CD4-positive, alpha-beta T cell treated with Interleukin-21 for 1 hour (primary cell): ENCODE results near the gene TTLL12.

Experiments
- DNase-seq: peaks from one replicate; pipeline ENCODE4 v3.0.0-alpha.2; 2020

TTLL12 gene

DNA sequence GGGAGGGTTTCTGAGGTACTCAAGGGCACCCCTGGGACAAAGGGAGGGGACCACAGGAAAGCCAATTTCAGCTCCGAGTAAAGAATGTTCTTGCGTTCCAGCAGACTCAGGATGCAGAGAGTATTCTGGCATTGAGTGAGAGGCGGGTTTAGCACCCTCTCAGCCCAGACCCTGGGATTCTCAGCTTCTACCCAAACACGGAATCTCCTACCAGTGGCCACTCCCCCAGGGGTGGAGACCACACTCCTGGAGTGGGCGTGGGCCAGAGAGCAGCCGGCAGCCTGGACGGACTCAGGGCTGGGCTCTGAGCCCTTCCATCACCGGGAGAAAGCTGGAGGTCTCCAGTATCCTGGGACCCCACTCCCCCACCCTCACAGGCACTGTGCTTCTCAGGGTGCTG lies 26.1 kb upstream of the TTLL12 start:
- no peak for DNase-seq

DNA sequence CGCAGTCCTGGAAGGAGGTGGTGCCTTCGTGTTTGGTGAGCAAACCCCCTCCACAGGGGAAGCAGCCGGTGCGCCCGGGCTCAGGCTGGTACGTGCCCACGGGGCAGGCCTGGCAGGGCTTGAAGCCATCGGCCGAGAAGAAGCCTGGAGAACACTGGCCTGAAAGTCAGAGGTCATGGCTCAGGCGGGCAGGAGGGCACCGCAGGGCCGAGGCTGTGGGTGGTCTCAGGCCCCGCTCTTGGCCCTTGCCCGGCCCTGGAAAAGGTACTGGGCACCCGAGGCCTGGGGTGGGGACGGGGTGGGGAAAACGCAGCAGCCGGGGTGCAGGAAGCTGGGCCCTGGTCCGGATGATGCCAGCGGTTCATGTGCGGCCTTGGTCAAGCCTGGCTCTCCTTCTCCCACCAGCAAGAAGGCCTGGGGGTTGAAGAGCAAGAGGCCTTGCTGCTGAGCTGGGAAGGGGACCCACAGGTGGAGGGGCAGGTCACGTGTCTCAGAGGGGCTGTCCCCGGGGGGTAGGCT lies 25.6 kb upstream of the TTLL12 start:
- DNase-seq, result no peak

DNA sequence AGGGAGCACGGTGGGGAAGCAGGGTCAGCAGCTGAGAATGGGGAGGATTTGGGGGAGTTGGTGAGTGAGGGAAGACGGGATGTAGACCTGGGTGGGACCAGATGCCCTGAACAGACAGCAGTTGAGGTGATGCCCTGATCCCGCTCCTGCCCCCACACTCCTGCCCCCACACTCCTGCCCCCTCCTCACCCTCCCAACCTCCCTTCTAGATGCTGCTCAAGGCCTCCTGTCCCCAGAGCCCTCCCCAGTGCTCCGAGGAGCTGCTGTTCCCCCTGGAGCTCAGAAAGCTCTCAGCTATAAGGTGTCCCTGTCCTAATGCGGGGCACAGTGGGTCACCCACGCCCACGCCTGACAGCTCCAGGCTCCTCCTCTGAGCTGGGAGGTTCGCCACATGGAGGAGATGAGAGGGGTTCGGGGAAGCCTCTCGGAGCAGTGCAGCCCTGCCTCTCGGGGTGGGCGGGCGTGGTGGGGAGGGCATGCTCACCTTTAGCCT lies 25.1 kb upstream of the TTLL12 start:
- no peak for DNase-seq

DNA sequence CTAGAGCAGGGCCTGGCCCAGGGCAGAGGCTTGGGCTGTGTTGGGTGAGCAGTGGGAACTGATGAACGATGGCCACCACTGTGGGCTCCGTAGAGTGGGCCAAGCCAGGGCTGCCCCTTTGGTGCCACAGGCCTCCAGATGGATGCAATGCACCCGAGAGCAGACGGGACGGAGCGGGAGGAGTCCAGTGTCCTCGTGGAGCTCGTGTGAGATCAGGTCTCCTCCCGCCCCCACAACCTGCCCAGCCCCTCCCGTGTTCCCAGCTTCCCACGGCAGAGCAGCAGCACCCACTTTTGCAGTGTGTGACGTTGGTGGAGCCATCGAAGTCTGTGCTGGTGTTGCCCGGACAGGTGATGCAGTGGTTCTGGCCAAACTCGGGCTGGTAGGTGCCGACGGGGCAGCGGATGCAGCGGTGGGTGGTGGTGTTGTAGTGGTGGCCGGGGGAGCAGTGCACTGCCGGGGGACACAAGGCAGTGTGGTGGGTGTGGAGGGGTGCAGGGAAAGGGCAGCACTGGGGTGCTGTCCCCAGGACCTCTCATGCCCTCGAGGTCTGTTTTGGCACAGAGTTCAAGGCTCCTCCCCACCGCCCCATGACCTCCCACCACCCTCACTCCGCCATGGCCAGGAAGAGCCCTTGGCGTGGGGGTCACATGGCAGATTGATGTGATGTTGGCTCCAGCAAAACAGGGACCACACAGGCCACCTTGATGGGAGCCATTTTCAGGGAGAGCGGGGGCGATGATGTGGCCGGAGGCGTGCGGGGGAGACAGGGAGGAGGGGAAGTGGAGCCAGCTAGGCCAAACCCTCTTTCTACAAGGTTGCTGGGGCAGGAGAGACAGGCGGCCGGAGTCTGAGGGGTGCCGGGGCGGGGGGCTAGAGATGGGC lies 23.9 kb upstream of the TTLL12 start:
- no peak for DNase-seq

DNA sequence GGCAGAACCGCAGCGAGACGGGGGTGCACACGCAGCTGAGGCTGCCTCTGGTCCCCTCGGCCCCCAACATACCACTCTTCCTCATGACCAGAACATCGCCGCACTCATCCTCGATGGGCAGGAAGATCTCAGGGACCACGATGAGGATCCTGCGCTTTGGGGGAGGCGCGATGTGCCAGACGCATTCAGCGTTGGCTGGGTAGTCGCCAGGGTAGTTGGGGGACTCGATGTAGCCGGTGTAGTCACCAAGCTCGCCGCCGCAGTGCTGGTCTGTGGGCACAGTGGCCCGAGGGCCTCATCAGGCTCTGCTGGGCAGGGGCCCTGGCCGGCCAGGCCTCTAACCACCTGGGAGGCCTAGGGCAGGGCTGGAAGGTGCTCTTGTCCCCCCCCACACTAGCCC lies 23.0 kb upstream of the TTLL12 start:
- no peak for DNase-seq

DNA sequence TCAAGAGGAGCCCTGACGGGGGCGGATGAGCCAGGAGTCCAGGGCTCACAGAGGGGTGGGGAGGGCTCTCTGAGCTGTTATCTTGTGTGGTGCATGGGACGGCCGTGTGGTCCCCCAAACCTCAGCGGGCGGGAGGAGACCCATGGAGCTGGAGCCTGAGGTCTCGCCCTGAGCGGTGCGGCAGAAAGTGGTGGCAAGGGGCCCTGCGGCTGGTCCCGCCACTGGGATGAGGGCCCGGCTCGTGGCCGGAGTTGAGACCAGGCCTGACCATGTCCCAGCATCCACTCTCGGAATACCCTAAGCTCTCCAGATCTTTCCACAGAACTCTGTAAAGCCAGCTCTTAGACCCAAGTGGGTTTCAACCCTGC lies 22.6 kb upstream of the TTLL12 start:
- DNase-seq, result no peak

DNA sequence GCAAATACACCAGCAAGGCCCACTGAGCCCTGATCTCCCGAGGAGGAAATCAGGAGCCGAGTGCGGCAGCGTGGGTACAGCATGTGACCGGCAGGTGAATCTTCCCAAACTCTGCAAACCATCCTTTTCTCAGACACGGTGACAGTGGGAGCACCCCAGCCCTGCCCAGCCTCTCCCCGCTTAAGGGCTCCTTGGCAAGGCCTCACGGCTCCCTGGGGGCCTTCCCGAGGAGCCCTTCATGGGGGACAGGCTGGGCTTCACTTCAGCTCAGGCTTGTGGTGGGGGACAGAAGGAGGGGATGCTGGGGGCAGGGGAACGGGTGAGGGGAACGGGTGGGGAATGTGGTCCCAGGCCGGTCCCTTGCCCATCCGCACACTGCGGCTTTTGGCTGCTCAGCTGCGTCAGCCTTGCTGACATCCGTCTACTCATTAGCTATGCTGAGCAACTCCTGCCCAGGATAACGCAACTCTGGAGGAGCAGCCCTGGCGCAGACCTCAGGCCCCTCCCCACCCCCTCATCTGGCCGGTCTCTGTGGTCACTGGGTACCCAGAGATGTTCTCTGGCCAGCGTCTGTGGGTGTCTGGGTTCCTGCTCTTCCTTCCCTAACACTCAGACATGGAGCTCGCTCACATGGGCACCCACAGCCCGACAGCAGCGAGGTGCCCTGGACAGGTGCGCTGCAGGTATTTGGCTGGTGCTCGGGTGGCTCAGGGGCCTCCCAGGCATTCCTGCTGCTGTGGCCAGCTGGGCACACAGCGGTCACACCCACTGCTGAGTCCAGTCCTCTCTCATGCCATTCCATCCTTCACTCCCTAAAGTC lies 22.0 kb upstream of the TTLL12 start:
- DNase-seq, result no peak

DNA sequence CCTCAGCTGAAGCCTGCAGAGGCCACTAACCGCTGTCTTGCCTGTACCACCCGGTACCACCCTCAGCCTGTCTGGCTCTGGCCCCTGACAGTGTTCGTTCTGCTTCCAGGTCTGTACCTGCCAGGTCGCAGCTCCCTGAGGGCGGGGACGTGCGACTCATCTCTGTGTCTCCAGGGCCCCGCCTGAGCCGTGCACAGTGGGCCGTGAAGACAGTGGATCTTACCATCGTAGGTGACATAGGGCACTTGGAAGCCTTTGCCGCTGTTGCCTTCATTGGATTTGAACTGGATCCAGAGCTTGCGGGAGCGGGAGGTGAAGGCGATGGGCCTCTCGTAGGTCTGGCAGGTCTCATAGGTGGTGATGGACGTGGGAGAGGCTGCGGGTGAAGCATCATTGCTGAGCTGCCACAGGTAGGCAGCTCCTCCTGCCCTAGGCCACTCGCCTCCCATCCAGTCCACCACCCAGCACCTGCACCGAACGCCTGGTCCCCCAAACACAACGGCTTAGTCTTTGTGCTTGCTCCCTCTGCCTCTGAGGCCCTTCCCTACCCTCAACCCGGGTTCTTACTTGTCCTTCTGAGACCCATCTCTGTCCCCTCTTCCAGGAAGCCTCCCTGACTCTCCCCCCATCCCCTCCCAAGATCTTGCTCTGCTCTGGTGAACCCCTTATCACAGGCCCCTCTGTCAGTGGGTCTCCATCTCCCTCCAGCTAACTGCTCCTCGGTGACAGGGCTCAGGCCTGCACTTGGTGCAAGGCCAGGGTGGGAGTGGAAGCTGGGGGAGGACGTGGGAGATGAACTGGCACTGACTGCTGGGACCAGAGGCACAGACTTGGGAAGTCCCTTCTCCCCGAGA lies 21.1 kb upstream of the TTLL12 start:
- no peak for DNase-seq

DNA sequence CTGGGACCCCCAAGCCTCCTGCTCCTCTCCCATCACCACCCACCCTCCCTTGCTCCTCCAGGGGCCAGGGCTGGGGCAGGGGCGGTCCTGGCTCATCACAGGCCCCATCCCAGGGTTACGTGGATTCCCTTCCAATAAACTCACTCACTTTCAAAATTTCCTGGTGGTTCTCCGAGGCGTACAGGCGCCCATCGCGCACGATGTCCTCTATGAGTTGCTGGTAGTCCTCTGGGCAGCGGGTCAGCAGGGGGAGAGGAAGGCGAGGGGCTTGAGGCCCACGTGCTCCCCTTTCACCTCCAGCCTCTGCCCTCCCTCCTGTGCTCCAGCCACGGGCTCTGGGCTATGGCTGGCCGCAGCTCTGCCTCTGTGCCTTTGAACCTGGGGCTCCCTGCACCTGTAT lies 20.5 kb upstream of the TTLL12 start:
- no peak for DNase-seq

DNA sequence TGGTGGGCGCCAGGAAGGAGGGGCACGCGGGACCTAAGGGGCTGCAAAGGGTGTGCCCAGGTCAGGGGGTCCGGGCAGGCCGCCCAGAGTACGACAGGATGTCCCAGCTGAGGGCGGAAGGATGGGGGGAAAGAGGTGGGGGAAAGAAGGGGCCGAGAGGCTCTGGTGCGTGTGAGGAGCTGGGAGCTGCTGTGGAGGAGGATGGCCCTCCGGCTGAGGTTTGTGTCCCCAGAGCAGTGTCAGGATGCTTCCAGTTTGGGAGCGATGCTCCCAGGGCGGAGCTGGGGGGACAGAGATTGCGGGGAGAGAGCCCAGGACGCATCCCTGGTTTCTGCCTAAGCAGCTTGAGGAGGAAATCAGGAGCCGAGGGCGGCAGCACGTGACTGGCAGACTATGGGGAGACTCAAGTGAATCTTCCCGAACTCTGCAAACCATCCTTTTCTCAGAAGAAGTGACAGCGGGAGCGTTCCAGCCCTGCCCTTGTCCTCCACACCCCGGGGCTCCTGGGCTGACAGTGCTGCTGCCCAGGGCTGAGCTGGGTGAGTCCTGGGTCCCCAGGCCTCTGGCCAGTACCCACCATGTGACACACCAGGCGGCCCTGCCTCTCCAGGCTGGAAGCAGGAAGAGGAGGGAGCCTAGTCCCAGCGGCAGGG lies 19.7 kb upstream of the TTLL12 start:
- DNase-seq, result no peak

DNA sequence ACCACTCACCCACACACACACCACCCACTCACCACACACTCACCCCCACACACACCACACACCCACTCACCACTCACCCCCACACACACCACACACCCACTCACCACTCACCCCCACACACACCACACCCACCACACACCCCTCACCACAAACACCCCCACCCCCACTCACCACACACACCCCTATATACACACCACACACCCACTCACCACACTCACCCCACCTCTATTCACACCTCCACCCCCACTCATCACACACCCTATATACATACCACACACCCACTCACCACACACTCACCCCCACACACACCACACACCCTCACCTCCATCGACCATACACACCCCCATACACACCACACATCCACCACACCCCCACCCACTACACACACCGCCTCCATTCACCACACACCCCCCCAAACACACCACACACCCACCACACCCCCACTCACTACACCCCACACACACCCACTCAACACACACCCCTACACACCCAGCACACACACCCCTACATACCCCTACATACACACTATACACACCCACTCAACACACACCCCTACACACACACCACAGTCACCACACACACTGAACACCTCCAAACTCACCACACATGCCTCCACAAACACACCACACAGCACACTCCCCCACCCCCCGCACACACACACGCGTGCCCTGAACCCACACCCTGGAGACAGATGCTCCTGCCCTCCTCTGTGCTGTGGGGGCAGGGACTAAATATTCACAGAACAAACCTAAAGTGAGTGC lies 19.0 kb upstream of the TTLL12 start:
- DNase-seq, result peak; percentile 56

DNA sequence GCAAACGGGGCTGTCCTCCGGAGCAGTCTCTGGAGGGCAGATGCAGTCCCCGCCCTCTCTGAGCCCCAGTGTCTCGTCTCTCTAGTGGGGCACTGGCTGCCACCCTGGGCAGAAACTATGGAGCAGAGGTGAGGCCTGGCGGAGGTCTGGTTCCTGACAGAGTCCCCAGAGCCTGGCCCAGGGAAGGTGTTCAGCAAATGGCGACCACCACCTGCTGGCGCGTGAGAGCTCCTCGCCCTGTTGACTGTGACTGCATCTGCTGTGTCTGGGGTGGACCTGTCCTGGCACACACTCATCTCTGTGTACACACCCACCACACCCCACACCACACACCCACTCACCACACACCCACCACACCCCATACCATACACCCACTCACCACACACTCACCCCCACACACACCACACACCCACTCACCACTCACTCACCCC lies 18.3 kb upstream of the TTLL12 start:
- DNase-seq, result no peak

DNA sequence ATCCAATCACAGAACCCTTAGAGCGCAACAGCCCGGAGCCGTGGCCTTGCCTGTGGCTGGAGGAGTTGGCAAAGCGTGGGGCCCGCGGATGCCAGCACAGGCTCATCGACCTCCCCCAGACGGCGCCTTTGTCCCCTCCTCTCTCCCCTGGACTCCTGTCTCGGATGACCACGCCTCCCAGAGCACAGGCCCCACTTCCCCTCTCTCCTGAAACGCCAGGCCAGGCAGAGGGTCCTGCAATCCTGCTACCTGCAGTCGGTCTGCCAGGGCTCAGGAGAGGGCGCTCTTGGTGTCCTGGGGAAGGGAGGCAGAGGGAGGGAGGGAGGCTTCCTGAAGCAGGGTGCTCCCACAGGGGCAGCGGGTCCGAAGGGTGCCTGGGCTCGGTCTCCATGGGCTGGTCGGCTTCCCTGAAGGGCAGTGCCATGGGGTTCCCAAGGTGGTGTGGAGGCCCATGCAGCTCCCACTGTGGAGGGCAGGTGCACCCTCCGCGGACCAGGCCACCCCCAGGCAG lies 16.6 kb upstream of the TTLL12 start:
- DNase-seq, result no peak

DNA sequence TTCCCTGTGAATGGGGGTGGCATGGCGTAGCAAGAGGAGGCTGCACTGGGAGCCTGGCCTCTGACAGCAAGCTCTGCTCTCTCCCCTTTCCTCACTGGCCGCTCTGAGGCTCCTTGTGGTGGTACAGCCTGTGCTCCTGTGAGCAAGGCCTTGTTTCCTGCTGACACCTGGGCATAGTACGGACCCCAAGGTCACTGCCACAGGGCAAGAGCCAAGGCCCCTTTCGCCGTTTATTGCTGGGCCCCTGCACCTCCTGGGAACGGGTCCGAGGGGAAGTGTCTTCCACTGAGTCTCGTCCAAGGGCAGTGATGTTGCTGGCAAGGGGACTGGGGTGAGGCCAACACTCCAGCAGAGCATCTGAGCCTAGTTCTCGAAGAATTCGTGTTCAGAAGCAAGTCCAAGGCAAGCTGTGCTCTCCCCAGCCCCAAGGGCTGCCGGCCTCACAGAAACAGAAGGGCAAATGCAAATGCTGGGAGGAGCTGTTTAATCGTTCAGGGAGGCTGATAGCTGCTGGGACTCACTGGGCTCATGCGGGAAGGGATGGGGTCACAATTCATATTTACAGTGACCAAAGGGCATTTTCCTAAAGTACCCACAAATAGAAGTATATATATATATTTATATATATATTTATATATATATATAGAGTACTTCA lies 15.9 kb upstream of the TTLL12 start:
- no peak for DNase-seq

DNA sequence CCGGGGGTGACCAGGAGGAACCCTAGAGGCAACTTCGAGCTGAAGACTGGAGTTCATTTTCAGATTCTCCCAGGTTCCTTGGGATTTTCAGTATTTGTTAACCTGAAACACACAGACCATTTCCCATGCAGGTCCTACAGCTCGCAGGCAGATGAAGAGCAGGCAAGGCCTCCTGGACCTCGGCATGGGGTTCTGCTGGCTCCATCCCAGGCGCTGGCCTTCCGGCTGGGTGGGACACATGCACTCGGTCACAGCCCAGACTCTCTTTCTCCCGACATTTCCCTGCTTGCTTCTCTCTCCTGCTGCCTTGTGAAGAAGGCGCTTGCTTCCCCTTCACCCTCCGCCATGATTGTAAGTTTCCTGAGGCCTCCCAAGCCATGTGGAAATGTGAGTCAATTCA lies 15.4 kb upstream of the TTLL12 start:
- DNase-seq, result no peak

DNA sequence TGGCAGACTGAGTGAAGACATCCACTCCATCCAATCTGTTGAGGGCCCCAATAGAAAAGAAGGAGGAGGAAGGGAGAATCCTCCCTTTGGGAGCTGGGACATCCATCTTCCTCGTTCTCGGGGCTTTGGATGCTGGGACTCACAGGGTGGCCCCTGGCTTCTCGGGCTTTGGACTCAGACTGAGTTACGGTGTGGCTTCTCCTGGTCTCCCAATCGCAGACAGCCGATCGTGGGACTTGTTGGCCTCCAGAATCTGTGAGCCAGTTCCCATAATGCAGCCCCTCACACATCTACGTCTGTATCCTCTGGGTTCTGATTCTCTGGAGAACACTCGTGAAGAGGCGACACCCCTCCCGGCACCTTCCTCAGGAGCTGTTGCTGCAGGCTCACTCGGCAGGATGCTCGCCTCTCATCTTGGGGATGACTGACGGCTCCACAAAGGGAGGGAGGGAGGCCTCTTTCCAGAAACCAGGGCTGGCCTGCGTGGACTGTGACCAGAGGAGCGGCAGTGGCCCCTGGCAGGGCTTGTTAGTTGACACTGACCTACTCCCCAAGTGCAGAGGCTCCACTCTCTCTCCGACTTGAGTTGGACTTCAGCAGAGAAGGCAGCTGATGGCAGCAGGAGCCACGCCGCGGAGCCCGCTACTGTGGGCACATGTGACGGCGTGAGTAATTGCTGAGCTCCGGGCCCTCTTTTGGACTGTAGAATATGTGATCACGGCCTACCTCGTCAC lies 14.7 kb upstream of the TTLL12 start:
- DNase-seq, result no peak

DNA sequence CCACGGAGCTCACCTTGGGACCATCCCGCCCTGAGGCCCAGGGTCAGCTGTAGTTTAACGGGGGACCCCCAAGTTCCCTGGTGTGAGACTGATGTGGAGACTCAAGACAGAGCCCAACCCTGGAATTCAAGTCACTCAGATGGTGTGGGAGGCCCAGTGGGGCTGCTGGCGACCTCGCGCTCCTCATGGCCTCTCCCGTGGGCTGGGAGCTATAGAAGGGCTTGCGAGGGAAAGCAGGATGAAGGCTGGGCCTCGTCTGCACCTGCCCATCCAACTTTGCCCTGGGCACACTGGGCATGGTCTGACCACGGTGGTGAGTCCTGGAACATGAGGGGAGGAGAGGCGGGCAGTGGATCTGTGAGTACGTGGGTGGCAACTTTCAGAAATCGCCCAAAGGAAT lies 13.6 kb upstream of the TTLL12 start:
- DNase-seq, result no peak

DNA sequence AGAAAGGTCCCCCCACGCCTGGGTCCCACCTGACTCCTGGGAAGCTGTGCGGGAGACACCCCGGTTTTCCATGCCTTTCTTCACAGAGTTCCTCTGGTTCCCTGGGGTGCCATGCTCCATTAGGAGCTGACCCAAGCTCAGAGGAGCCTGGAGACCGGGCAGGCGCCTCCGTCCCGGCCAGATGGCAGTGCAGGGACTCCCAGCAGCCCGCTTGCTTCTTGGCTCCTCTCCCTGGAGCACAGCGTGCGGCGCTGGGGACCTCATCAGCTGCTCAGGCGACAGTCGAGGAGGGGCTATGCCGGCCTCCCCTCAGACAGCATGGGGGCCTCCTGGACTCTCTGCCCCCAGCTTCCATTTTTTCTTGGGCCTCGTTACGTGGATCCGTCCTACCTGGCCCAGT lies 13.1 kb upstream of the TTLL12 start:
- no peak for DNase-seq

DNA sequence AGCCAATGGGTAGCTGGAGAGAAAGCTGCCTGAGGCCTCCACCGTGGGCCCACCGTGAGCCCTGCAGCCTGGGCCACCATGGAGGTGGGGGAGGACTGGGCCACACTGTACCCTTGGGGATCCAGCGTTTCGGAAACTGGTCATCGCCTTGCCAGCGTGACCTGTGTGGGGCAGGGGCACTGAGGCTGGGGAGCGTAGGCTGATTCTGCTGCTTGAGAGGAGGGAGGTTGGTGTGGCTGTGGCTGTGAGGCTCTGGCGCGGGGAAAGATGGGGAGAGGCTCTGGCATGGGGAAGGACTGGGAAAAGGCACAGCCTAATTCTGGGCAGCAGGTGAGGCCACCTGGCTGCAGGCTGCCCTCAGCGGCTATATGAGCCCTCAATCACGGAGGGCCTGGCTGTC lies 12.6 kb upstream of the TTLL12 start:
- no peak for DNase-seq

DNA sequence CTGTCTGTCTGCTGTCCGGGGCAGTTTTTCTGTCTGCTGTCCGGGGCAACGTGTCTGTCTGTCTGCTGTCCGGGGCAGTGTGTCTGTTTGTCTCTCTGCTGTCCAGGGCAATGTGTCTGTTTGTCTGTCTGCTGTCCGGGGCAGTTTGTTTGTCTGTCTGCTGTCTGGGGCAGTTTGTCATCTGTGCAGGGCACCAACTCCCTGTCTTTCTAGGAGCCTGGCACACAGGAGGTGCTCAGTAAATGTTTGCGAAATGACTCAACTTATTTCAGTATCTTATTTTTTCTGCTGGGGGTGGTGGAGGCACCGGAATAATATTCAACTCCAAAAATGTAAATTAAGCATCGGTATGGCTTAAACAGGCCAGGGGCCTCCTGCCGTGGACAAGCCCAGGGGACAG lies 12.0 kb upstream of the TTLL12 start:
- DNase-seq, result no peak
